Measurements from ENCODE around the gene SERPINE1.
"Not testable (repeated sequence)": the region's sequence is repeated elsewhere in the genome, so short reads cannot be mapped to it uniquely, and the experiment has no call there.

SERPINE1 gene

GRCh38 chr7:101126651-101127459 lies at the start of gene SERPINE1:
Gene SERPINE1 (plus strand): TSS chr7:101127104. CDS start chr7:101128394, 1,290 bp downstream.
- peak in 1 of 2 donors; percentile 29 for DNase-seq (ENCODE audit: low read depth in 2 of 2, low spot score in 1 of 2)

- DNase-seq (ENCODE audit: low read depth in 2 of 2, low spot score in 1 of 2) = peak; percentile 58 to 71
Observed at GRCh38 chr7:101077303-101078086, 49.4 kb upstream of the SERPINE1 start.

- DNase-seq (ENCODE audit: low read depth in 2 of 2, low spot score in 1 of 2) = no peak
Observed at GRCh38 chr7:101081432-101081831, 45.5 kb upstream of the SERPINE1 start.

GRCh38 chr7:101084865-101085161 lies 42.1 kb upstream of the SERPINE1 start:
- DNase-seq (ENCODE audit: low read depth in 2 of 2, low spot score in 1 of 2) = no peak

- peak; percentile 45 to 60 for DNase-seq (ENCODE audit: low read depth in 2 of 2, low spot score in 1 of 2)
Observed at GRCh38 chr7:101085162-101085964, 41.5 kb upstream of the SERPINE1 start, which contains the start of gene TRIM56. Gene TRIM56 (plus strand): TSS chr7:101085481. CDS start chr7:101087313, 1,832 bp downstream.

GRCh38 chr7:101087334-101088068 lies 39.4 kb upstream of the SERPINE1 start:
- DNase-seq (ENCODE audit: low read depth in 2 of 2, low spot score in 1 of 2) = no peak

- no peak for DNase-seq (ENCODE audit: low read depth in 2 of 2, low spot score in 1 of 2)
Observed at GRCh38 chr7:101088069-101088425, 38.9 kb upstream of the SERPINE1 start.

- no peak for DNase-seq (ENCODE audit: low read depth in 2 of 2, low spot score in 1 of 2)
Observed at GRCh38 chr7:101088858-101089529, 37.9 kb upstream of the SERPINE1 start.

- DNase-seq (ENCODE audit: low read depth in 2 of 2, low spot score in 1 of 2) = no peak
Observed at GRCh38 chr7:101089876-101090275, 37.0 kb upstream of the SERPINE1 start.

GRCh38 chr7:101092266-101092905 lies 34.5 kb upstream of the SERPINE1 start:
- DNase-seq (ENCODE audit: low read depth in 2 of 2, low spot score in 1 of 2) = not testable (repeated sequence)

- no peak for DNase-seq (ENCODE audit: low read depth in 2 of 2, low spot score in 1 of 2)
Observed at GRCh38 chr7:101093906-101094305, 33.0 kb upstream of the SERPINE1 start.

- DNase-seq (ENCODE audit: low read depth in 2 of 2, low spot score in 1 of 2) = no peak
Observed at GRCh38 chr7:101094376-101094775, 32.5 kb upstream of the SERPINE1 start.

GRCh38 chr7:101094791-101095375 lies 32.0 kb upstream of the SERPINE1 start:
- no peak for DNase-seq (ENCODE audit: low read depth in 2 of 2, low spot score in 1 of 2)

GRCh38 chr7:101096331-101096956 lies 30.5 kb upstream of the SERPINE1 start:
- DNase-seq (ENCODE audit: low read depth in 2 of 2, low spot score in 1 of 2) = no peak

- no peak for DNase-seq (ENCODE audit: low read depth in 2 of 2, low spot score in 1 of 2)
Observed at GRCh38 chr7:101096957-101097347, 30.0 kb upstream of the SERPINE1 start.

GRCh38 chr7:101097561-101097960 lies 29.3 kb upstream of the SERPINE1 start:
- DNase-seq (ENCODE audit: low read depth in 2 of 2, low spot score in 1 of 2) = no peak

- DNase-seq (ENCODE audit: low read depth in 2 of 2, low spot score in 1 of 2) = peak in 1 of 2 donors; percentile 28
Observed at GRCh38 chr7:101099969-101100781, 26.7 kb upstream of the SERPINE1 start.
